GM12801 (cell line): ENCODE data around the gene SORT1.

Experiments used
- CTCF ChIP-seq: IDR thresholded peaks from one replicate; pipeline ENCODE4 v1.5.1; 2011; ENCODE audit warnings: control low read depth; ENCODE audit not compliant: insufficient read length; ENCODE audit errors: extremely low read depth

The SORT1 gene

GRCh38 chr1:109383087-109383779, 14.5 kb downstream of the SORT1 start:
- TF ChIP-seq CTCF = no peak

GRCh38 chr1:109381573-109381972, 16.1 kb downstream of the SORT1 start:
- TF ChIP-seq CTCF = no peak

- TF ChIP-seq CTCF = no peak
These were observed 17.8 kb downstream of the SORT1 start for GRCh38 chr1:109379907-109380306.

- no peak for TF ChIP-seq CTCF
These were observed 18.3 kb downstream of the SORT1 start for GRCh38 chr1:109379422-109379821.

- no peak for TF ChIP-seq CTCF
These were observed 20.0 kb downstream of the SORT1 start for GRCh38 chr1:109377698-109378097.

- TF ChIP-seq CTCF = no peak
These were observed 24.6 kb downstream of the SORT1 start for GRCh38 chr1:109373126-109373525.

GRCh38 chr1:109372281-109372680, 25.4 kb downstream of the SORT1 start:
- no peak for TF ChIP-seq CTCF
